K562 treated with DMSO at 1 percent for 48 hours (cell line): Measurements from ENCODE around the gene CYP3A4. TPM values are rescaled to one million over a fixed set of nuclear protein-coding genes. Genes with fewer than 3 reads are reported as not detected.

Source experiments
- total RNA-seq: library from RNA; unstranded; fragments of 300-600 nt; gene quantifications from 2 replicates; pipeline ENCODE4 v1.2.3, GENCODE V29; 2022; ENCODE audit warnings: low replicate concordance; ENCODE audit errors: extremely low read depth

The CYP3A4 gene
- not detected in 2 replicates for total RNA-seq

GRCh38 chr7:99784007-99784406 is at the start of gene CYP3A4:
Gene CYP3A4, minus strand, starts transcription at chr7:99784184. Its CDS starts 103 bp downstream, at chr7:99784081.

GRCh38 chr7:99734987-99735386 is 49.0 kb downstream of the CYP3A4 start, which contains the start of gene CYP3A7:
Gene CYP3A7, minus strand, starts transcription at chr7:99735196. Its CDS starts 103 bp downstream, at chr7:99735093.

Other genes starting within 250 kb of the CYP3A4 start
- gene FAM200A, start 232.1 kb downstream of the CYP3A4 start, total RNA-seq, result not detected in 2 replicates
- not detected in 2 replicates for gene ZNF655, start 225.5 kb downstream of the CYP3A4 start, total RNA-seq
- not detected in 2 replicates for gene TMEM225B, start 185.9 kb downstream of the CYP3A4 start, total RNA-seq
- gene ZSCAN25, start 167.2 kb downstream of the CYP3A4 start, total RNA-seq, result not detected in 2 replicates
- gene CYP3A5, start 104.2 kb downstream of the CYP3A4 start, total RNA-seq, result not detected in 2 replicates
- gene CYP3A7, start 49.0 kb downstream of the CYP3A4 start, total RNA-seq, result not detected in 2 replicates
- gene CYP3A43, start 43.8 kb upstream of the CYP3A4 start, total RNA-seq, result not detected in 2 replicates
- not detected in 2 replicates for gene OR2AE1, start 92.8 kb upstream of the CYP3A4 start, total RNA-seq
- not detected in 2 replicates for gene TRIM4, start 135.3 kb upstream of the CYP3A4 start, total RNA-seq
- not detected in 2 replicates for gene GJC3, start 145.4 kb upstream of the CYP3A4 start, total RNA-seq
- not detected in 2 replicates for gene AZGP1, start 191.8 kb upstream of the CYP3A4 start, total RNA-seq
- not detected in 2 replicates for gene ZKSCAN1, start 231.4 kb upstream of the CYP3A4 start, total RNA-seq